ENCODE data around the gene SLC19A1.

Gene SLC19A1

GRCh38 chr21:45543371-45543709, 1.1 kb upstream of the SLC19A1 start:
- Histone ChIP-seq H3K9ac (ENCODE audit: low read length in 2 of 2) (no peak overlapping the region), H3K9me3 (ENCODE audit: control insufficient read depth in 2 of 2, low read length in 2 of 2) (no peaks in the 10 kb centered on the region), H3K27ac (ENCODE audit: low read length) (no peak overlapping the region)

GRCh38 chr21:45542667-45543370, 579 bp upstream of the SLC19A1 start:
- no peak overlapping the region for H3K27ac ChIP-seq (ENCODE audit: low read length)
- H3K9ac ChIP-seq (ENCODE audit: low read length in 2 of 2): peak overlapping the region in 1 of 2 donors; percentile 22
- H3K4me1 ChIP-seq (ENCODE audit: control insufficient read depth, insufficient read depth, low read length): peaks cover 14% of the 10 kb centered on the region
- no peaks in the 10 kb centered on the region for H3K27me3 ChIP-seq (ENCODE audit: control insufficient read depth in 1 of 2, insufficient read depth in 2 of 2, low read length in 2 of 2)
- no peaks in the 10 kb centered on the region for H3K9me3 ChIP-seq (ENCODE audit: control insufficient read depth in 2 of 2, low read length in 2 of 2)
- no peaks in the 10 kb centered on the region for H3K36me3 ChIP-seq (ENCODE audit: control insufficient read depth in 2 of 2, insufficient read depth in 2 of 2, low read length in 2 of 2)
- H3K4me3 ChIP-seq (ENCODE audit: low read length in 2 of 2): peak overlapping the region in 1 of 2 donors; percentile 67

More at GRCh38 chr21:45543371-45543709, 1.1 kb upstream of the SLC19A1 start:
- no peaks in the 10 kb centered on the region for H3K36me3 ChIP-seq (ENCODE audit: control insufficient read depth in 2 of 2, insufficient read depth in 2 of 2, low read length in 2 of 2)
- no peaks in the 10 kb centered on the region for H3K27me3 ChIP-seq (ENCODE audit: control insufficient read depth in 1 of 2, insufficient read depth in 2 of 2, low read length in 2 of 2)
- H3K4me1 ChIP-seq (ENCODE audit: control insufficient read depth, insufficient read depth, low read length): peaks cover 14% of the 10 kb centered on the region
- no peak overlapping the region for H3K4me3 ChIP-seq (ENCODE audit: low read length in 2 of 2)

- Histone ChIP-seq H3K27ac (ENCODE audit: low read length) (no peak overlapping the region), H3K9ac (ENCODE audit: low read length in 2 of 2) (no peak overlapping the region), H3K9me3 (ENCODE audit: control insufficient read depth in 2 of 2, low read length in 2 of 2) (no peaks in the 10 kb centered on the region), H3K27me3 (ENCODE audit: control insufficient read depth in 1 of 2, insufficient read depth in 2 of 2, low read length in 2 of 2) (no peaks in the 10 kb centered on the region), H3K4me1 (ENCODE audit: control insufficient read depth, insufficient read depth, low read length) (peaks cover 14% of the 10 kb centered on the region), H3K4me3 (ENCODE audit: low read length in 2 of 2) (peak overlapping the region; percentile 26 to 69), H3K36me3 (ENCODE audit: control insufficient read depth in 2 of 2, insufficient read depth in 2 of 2, low read length in 2 of 2) (no peaks in the 10 kb centered on the region)
Observed at GRCh38 chr21:45541221-45542039, 810 bp downstream of the SLC19A1 start.

- H3K9me3 ChIP-seq (ENCODE audit: control insufficient read depth in 2 of 2, low read length in 2 of 2): no peaks in the 10 kb centered on the region
- H3K27me3 ChIP-seq (ENCODE audit: control insufficient read depth in 1 of 2, insufficient read depth in 2 of 2, low read length in 2 of 2): no peaks in the 10 kb centered on the region
- no peak overlapping the region for H3K4me3 ChIP-seq (ENCODE audit: low read length in 2 of 2)
- H3K36me3 ChIP-seq (ENCODE audit: control insufficient read depth in 2 of 2, insufficient read depth in 2 of 2, low read length in 2 of 2): no peaks in the 10 kb centered on the region
- H3K9ac ChIP-seq (ENCODE audit: low read length in 2 of 2): no peak overlapping the region
- no peak overlapping the region for H3K27ac ChIP-seq (ENCODE audit: low read length)
- peaks cover 14% of the 10 kb centered on the region for H3K4me1 ChIP-seq (ENCODE audit: control insufficient read depth, insufficient read depth, low read length)
Observed at GRCh38 chr21:45540601-45540970, 1.7 kb downstream of the SLC19A1 start.

GRCh38 chr21:45539796-45540600, 2.2 kb downstream of the SLC19A1 start:
- Histone ChIP-seq H3K36me3 (ENCODE audit: control insufficient read depth in 2 of 2, insufficient read depth in 2 of 2, low read length in 2 of 2) (no peaks in the 10 kb centered on the region), H3K4me1 (ENCODE audit: control insufficient read depth, insufficient read depth, low read length) (peaks cover 14% of the 10 kb centered on the region), H3K4me3 (ENCODE audit: low read length in 2 of 2) (no peak overlapping the region), H3K27ac (ENCODE audit: low read length) (no peak overlapping the region), H3K9me3 (ENCODE audit: control insufficient read depth in 2 of 2, low read length in 2 of 2) (no peaks in the 10 kb centered on the region), H3K27me3 (ENCODE audit: control insufficient read depth in 1 of 2, insufficient read depth in 2 of 2, low read length in 2 of 2) (no peaks in the 10 kb centered on the region), H3K9ac (ENCODE audit: low read length in 2 of 2) (no peak overlapping the region)

- Histone ChIP-seq H3K9ac (ENCODE audit: low read length in 2 of 2) (no peak overlapping the region), H3K27ac (ENCODE audit: low read length) (no peak overlapping the region), H3K36me3 (ENCODE audit: control insufficient read depth in 2 of 2, insufficient read depth in 2 of 2, low read length in 2 of 2) (no peaks in the 10 kb centered on the region), H3K27me3 (ENCODE audit: control insufficient read depth in 1 of 2, insufficient read depth in 2 of 2, low read length in 2 of 2) (no peaks in the 10 kb centered on the region), H3K4me3 (ENCODE audit: low read length in 2 of 2) (no peak overlapping the region), H3K4me1 (ENCODE audit: control insufficient read depth, insufficient read depth, low read length) (peaks cover 14% of the 10 kb centered on the region), H3K9me3 (ENCODE audit: control insufficient read depth in 2 of 2, low read length in 2 of 2) (no peaks in the 10 kb centered on the region)
Observed at GRCh38 chr21:45539046-45539795, 3.0 kb downstream of the SLC19A1 start.

GRCh38 chr21:45538381-45539045, 3.7 kb downstream of the SLC19A1 start:
- no peak overlapping the region for H3K27ac ChIP-seq (ENCODE audit: low read length)

GRCh38 chr21:45537746-45538291, 4.4 kb downstream of the SLC19A1 start:
- peaks cover 12% of the 10 kb centered on the region for H3K4me1 ChIP-seq (ENCODE audit: control insufficient read depth, insufficient read depth, low read length)
- H3K27ac ChIP-seq (ENCODE audit: low read length): no peak overlapping the region

More at GRCh38 chr21:45538381-45539045, 3.7 kb downstream of the SLC19A1 start:
- H3K9me3 ChIP-seq (ENCODE audit: control insufficient read depth in 2 of 2, low read length in 2 of 2): no peaks in the 10 kb centered on the region
- no peaks in the 10 kb centered on the region for H3K27me3 ChIP-seq (ENCODE audit: control insufficient read depth in 1 of 2, insufficient read depth in 2 of 2, low read length in 2 of 2)
- peaks cover 15% of the 10 kb centered on the region for H3K4me1 ChIP-seq (ENCODE audit: control insufficient read depth, insufficient read depth, low read length)
- no peaks in the 10 kb centered on the region for H3K36me3 ChIP-seq (ENCODE audit: control insufficient read depth in 2 of 2, insufficient read depth in 2 of 2, low read length in 2 of 2)
- H3K4me3 ChIP-seq (ENCODE audit: low read length in 2 of 2): no peak overlapping the region
- no peak overlapping the region for H3K9ac ChIP-seq (ENCODE audit: low read length in 2 of 2)

GRCh38 chr21:45537111-45537745, 5.0 kb downstream of the SLC19A1 start:
- no peaks in the 10 kb centered on the region for H3K9me3 ChIP-seq (ENCODE audit: control insufficient read depth in 2 of 2, low read length in 2 of 2)
- no peaks in the 10 kb centered on the region for H3K36me3 ChIP-seq (ENCODE audit: control insufficient read depth in 2 of 2, insufficient read depth in 2 of 2, low read length in 2 of 2)
- H3K4me1 ChIP-seq (ENCODE audit: control insufficient read depth, insufficient read depth, low read length): peaks cover 10% of the 10 kb centered on the region
- no peak overlapping the region for H3K4me3 ChIP-seq (ENCODE audit: low read length in 2 of 2)
- no peaks in the 10 kb centered on the region for H3K27me3 ChIP-seq (ENCODE audit: control insufficient read depth in 1 of 2, insufficient read depth in 2 of 2, low read length in 2 of 2)
- H3K27ac ChIP-seq (ENCODE audit: low read length): no peak overlapping the region
- no peak overlapping the region for H3K9ac ChIP-seq (ENCODE audit: low read length in 2 of 2)

More at GRCh38 chr21:45537746-45538291, 4.4 kb downstream of the SLC19A1 start:
- no peaks in the 10 kb centered on the region for H3K36me3 ChIP-seq (ENCODE audit: control insufficient read depth in 2 of 2, insufficient read depth in 2 of 2, low read length in 2 of 2)
- H3K9me3 ChIP-seq (ENCODE audit: control insufficient read depth in 2 of 2, low read length in 2 of 2): no peaks in the 10 kb centered on the region
- H3K9ac ChIP-seq (ENCODE audit: low read length in 2 of 2): no peak overlapping the region
- H3K27me3 ChIP-seq (ENCODE audit: control insufficient read depth in 1 of 2, insufficient read depth in 2 of 2, low read length in 2 of 2): no peaks in the 10 kb centered on the region
- H3K4me3 ChIP-seq (ENCODE audit: low read length in 2 of 2): no peak overlapping the region

Measured in stomach smooth muscle (tissue), 2 donors.